HepG2 (cell line): ENCODE results near the gene NOL4L. TPM values are rescaled to one million over a fixed set of nuclear protein-coding genes. Genes with fewer than 3 reads are reported as not detected.

Source experiments
- ASH2L ChIP-seq: fragments of 300-600, 200-600 bp; sonication (generic); IDR thresholded peaks from 2 replicates; pipeline ENCODE4 v1.7.0; 2017; ENCODE audit warnings: low read depth, mild to moderate bottlenecking, moderate library complexity, mixed read lengths, low read length; ENCODE audit not compliant: insufficient read length
- KAT2B ChIP-seq: fragments of 150-350 bp; IDR thresholded peaks from 2 replicates; pipeline ENCODE4 v1.6.1; 2014; ENCODE audit warnings: low read depth, low read length, borderline replicate concordance
- KDM6A ChIP-seq: IDR thresholded peaks from 2 replicates; pipeline ENCODE4 v1.6.1; 2016; ENCODE audit warnings: low read depth
- MAF1 ChIP-seq: sonication (generic); formaldehyde crosslinking; IDR thresholded peaks from 2 replicates; pipeline ENCODE4 v1.5.0; 2020; ENCODE audit warnings: missing genetic modification reagents, borderline replicate concordance
- MYC ChIP-seq: sonication (generic); formaldehyde crosslinking; IDR thresholded peaks from 2 replicates; pipeline ENCODE4 v1.9.0; 2021; ENCODE audit warnings: missing genetic modification reagents, borderline replicate concordance
- PRDM15 ChIP-seq: sonication (generic); formaldehyde crosslinking; IDR thresholded peaks from 2 replicates; pipeline ENCODE4 v1.4.0; 2020; ENCODE audit warnings: missing genetic modification reagents
- RELA ChIP-seq: sonication (generic); formaldehyde crosslinking; IDR thresholded peaks from 2 replicates; pipeline ENCODE4 v1.4.0; 2020; ENCODE audit warnings: missing genetic modification reagents
- SMAD1 ChIP-seq: sonication (generic); formaldehyde crosslinking; IDR thresholded peaks from 2 replicates; pipeline ENCODE4 v1.4.0; 2020; ENCODE audit warnings: missing genetic modification reagents, low read depth, mild to moderate bottlenecking, borderline replicate concordance
- SP5 ChIP-seq: IDR thresholded peaks from 2 replicates; pipeline ENCODE4 v1.6.1; 2016; ENCODE audit warnings: low read depth, borderline replicate concordance
- TCF12 ChIP-seq, 2 experiments: fragments of 450-650 bp in 1 of 2; sonication (generic) in 1 of 2; formaldehyde crosslinking in 1 of 2; IDR thresholded peaks; 2 replicates each; pipeline versions ENCODE4 v1.6.1 to v1.8.0; 2017 to 2022; ENCODE audit warnings: antibody characterized with exemption in 1 of 2, mild to moderate bottlenecking in 1 of 2, missing genetic modification reagents in 1 of 2, moderate library complexity in 1 of 2
- TP53 ChIP-seq: sonication (generic); formaldehyde crosslinking; conservative IDR thresholded peaks from 2 replicates; pipeline ENCODE4 v1.4.0; 2020; ENCODE audit warnings: missing genetic modification reagents
- ZNF383 ChIP-seq: sonication (generic); formaldehyde crosslinking; IDR thresholded peaks from 2 replicates; pipeline ENCODE4 v1.4.0; 2020; ENCODE audit warnings: missing genetic modification reagents, mild to moderate bottlenecking, borderline replicate concordance
- ZNF430 ChIP-seq: sonication (generic); formaldehyde crosslinking; IDR thresholded peaks from 2 replicates; pipeline ENCODE4 v1.9.0; 2021; ENCODE audit warnings: mild to moderate bottlenecking, missing genetic modification reagents
- ZNF432 ChIP-seq: sonication (generic); formaldehyde crosslinking; IDR thresholded peaks from 2 replicates; pipeline ENCODE4 v1.5.0; 2020; ENCODE audit warnings: missing genetic modification reagents, mild to moderate bottlenecking, borderline replicate concordance
- ZNF513 ChIP-seq: sonication (generic); formaldehyde crosslinking; conservative IDR thresholded peaks from 2 replicates; pipeline ENCODE4 v1.5.0; 2020; ENCODE audit warnings: missing genetic modification reagents
- ZNF562 ChIP-seq: sonication (generic); formaldehyde crosslinking; IDR thresholded peaks from 2 replicates; pipeline ENCODE4 v1.8.0; 2022; ENCODE audit warnings: missing genetic modification reagents, borderline replicate concordance
- ZNF570 ChIP-seq: sonication (generic); formaldehyde crosslinking; IDR thresholded peaks from 2 replicates; pipeline ENCODE4 v1.4.0; 2020; ENCODE audit warnings: mild to moderate bottlenecking, missing genetic modification reagents, borderline replicate concordance
- ZNF670 ChIP-seq: sonication (generic); formaldehyde crosslinking; IDR thresholded peaks from 2 replicates; pipeline ENCODE4 v1.8.0; 2022; ENCODE audit warnings: mild to moderate bottlenecking, missing genetic modification reagents, borderline replicate concordance
- ZNF792 ChIP-seq: IDR thresholded peaks from 2 replicates; pipeline ENCODE4 v1.6.1; 2016
- polyA plus RNA-seq, 8 experiments: library from polyadenylated mRNA; depleted of rRNA in 3 of 8; stranded (reverse) in 7 of 8; unstranded in 1 of 8; fragments of >200 nt; fragmentation: Illumina TruSeq in 4 of 8; extraction: Trizol in 4 of 8; gene quantifications; 2 replicates each; pipeline versions ENCODE4 v1.2.1 to v1.2.3, GENCODE V29; 2011 to 2016; ENCODE audit warnings: low read depth in 4 of 8, missing spikeins in 1 of 8, mixed read lengths in 1 of 8; ENCODE audit not compliant: insufficient read depth in 1 of 8
- total RNA-seq, 5 experiments: library from RNA; depleted of rRNA; stranded (reverse); fragments of >200 nt; fragmentation: Illumina TruSeq; extraction: Trizol; gene quantifications; 2 replicates each; pipeline ENCODE4 v1.2.3, GENCODE V29; 2016; ENCODE audit warnings: low read depth in 1 of 5
- TF ChIP-seq, protein P1 (sequence below): sonication (generic); formaldehyde crosslinking; IDR thresholded peaks from 2 replicates; pipeline ENCODE4 v1.9.0; 2021; ENCODE audit warnings: missing genetic modification reagents, mild to moderate bottlenecking, borderline replicate concordance
- TF ChIP-seq, protein P2 (sequence below): sonication (generic); formaldehyde crosslinking; conservative IDR thresholded peaks from 2 replicates; pipeline ENCODE4 v1.4.0; 2020; ENCODE audit warnings: missing genetic modification reagents

The NOL4L gene
- total and polyA plus RNA-seq, 2 of the 13 experiments (the other 11 are each of a cell fraction or from before 2014, with no cell fraction given) = 16.6 to 35.4 TPM

GRCh38 chr20:32522776-32523612 lies 62.1 kb downstream of the NOL4L start (continued):
- TF ChIP-seq ZNF513 (CRISPR knock-in tag) = no peak
- TF ChIP-seq ZNF570 = no peak
- TF ChIP-seq ZNF430 (CRISPR knock-in tag) = no peak
- peak; percentile 42; the same call in 1 of the 2 replicates for TF ChIP-seq ZNF670
- no peak for TF ChIP-seq TP53 (CRISPR knock-in tag)
- no peak for TF ChIP-seq MAF1 (CRISPR knock-in tag)
- TF ChIP-seq, protein P1, sequence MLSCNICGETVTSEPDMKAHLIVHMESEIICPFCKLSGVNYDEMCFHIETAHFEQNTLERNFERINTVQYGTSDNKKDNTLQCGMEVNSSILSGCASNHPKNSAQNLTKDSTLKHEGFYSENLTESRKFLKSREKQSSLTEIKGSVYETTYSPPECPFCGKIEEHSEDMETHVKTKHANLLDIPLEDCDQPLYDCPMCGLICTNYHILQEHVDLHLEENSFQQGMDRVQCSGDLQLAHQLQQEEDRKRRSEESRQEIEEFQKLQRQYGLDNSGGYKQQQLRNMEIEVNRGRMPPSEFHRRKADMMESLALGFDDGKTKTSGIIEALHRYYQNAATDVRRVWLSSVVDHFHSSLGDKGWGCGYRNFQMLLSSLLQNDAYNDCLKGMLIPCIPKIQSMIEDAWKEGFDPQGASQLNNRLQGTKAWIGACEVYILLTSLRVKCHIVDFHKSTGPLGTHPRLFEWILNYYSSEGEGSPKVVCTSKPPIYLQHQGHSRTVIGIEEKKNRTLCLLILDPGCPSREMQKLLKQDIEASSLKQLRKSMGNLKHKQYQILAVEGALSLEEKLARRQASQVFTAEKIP (CRISPR knock-in tag) = no peak
- peak; percentile 79; the same call in 1 of the 2 replicates for TF ChIP-seq SMAD1 (CRISPR knock-in tag)
- TF ChIP-seq ZNF562 (CRISPR knock-in tag) = no peak
- no peak for TF ChIP-seq KAT2B
- TF ChIP-seq SP5 = peak; percentile 85; the same call in 1 of the 2 replicates
- TF ChIP-seq TCF12 (IDR thresholded peaks at IDR 0.05) = no peak
- peak; percentile 88; the same call in 1 of the 2 replicates for TF ChIP-seq TCF12 (CRISPR knock-in tag; IDR thresholded peaks at IDR 0.05)
- no peak for TF ChIP-seq ZNF383 (CRISPR knock-in tag)
- TF ChIP-seq PRDM15 (CRISPR knock-in tag) = no peak; the same call in 1 of the 2 replicates
- TF ChIP-seq ASH2L = no peak
- TF ChIP-seq RELA = no peak
- peak; percentile 68 for TF ChIP-seq KDM6A
- peak; percentile 69; the same call in 1 of the 2 replicates for TF ChIP-seq MYC (CRISPR knock-in tag)
- TF ChIP-seq, protein P2, sequence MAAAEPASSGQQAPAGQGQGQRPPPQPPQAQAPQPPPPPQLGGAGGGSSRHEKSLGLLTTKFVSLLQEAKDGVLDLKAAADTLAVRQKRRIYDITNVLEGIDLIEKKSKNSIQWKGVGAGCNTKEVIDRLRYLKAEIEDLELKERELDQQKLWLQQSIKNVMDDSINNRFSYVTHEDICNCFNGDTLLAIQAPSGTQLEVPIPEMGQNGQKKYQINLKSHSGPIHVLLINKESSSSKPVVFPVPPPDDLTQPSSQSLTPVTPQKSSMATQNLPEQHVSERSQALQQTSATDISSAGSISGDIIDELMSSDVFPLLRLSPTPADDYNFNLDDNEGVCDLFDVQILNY (CRISPR knock-in tag) = 0 out of 2 replicates have a peak, but pooled peaks have one; percentile 0
- TF ChIP-seq ZNF432 (CRISPR knock-in tag) = no peak
- TF ChIP-seq ZNF792 (CRISPR knock-in tag) = peak; percentile 98
